Measurements from ENCODE around the gene CCNA2.
A peak's percentile ranks its signal among the peaks of the same experiment; 100 is the strongest.

Gene CCNA2

GRCh38 chr4:121823505-121824170 lies at the start of gene CCNA2:
Gene CCNA2, minus strand, starts transcription at chr4:121823883. Its CDS starts 255 bp downstream, at chr4:121823628.
- no peak for FAIRE-seq

DNA sequence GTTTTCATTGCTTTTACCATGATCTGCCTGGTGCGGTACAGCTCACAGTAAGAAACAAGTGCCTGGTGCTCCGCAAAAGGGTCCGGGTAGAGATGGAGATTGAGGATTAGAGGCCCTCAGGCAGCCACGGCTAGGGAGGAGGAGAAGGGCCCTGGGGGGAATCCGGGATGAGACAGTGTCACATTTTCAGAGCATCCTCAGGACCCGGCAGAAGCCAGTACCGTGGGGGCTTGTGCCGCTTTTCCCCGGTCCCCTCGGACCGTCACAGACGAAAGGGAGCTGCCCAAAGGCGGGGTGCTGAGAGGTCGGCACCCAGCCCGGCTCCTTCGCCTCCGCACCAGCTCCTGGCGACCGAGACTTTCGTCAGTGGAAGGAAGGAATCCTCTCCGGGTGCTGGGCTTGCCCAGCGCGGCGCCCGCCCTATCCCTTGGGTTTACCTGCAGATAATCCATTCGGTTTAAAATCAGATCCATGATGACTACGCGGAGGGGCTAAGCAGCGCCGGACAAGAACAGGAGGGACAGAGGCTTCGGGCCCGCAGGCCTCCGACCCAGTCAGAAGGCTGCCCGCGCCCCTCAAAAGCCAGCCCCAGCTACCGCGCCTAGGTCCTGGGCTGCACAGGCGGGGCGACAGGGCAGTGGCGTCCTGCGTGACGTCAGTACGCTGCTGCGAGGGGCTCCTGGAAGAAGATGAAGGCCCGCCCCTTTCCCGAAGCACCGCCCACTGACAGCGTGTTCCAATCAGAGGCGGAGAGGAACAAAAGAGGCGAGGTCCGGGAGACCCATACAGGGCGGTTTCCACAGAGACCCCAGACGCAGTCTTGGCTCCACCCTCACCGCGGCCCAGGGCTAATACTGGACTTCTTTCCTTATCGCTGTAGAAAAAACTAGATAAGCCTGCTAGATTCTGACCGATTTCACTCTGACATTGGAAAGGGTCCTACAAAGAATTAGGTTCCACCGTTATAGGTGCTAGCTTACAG lies 46.4 kb upstream of the CCNA2 start, which contains the start of gene BBS7:
Gene BBS7 (minus strand): TSS at position 634 of the 982 bp plus-strand sequence. CDS start 161 bp downstream, at position 473.
- FAIRE-seq: peak; percentile 41

DNA sequence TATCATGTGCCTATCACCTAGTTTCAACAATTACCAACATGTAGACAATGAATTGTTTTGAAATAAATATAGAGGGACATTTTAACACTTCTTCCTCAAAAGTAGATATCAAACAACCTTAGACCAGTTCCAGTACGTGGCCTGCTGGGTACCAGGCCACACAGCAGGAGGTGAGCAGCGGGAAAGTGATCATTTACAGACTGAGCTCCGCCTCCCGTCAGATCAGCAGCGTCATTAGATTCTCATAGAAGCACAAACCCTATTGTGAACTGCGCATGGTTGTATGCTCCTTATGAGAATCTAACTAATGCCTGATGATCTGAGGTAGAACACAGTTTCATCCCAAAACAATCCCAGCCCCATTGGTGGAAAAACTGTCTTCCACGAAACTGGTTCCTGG lies 40.1 kb upstream of the CCNA2 start:
- FAIRE-seq: no peak

DNA sequence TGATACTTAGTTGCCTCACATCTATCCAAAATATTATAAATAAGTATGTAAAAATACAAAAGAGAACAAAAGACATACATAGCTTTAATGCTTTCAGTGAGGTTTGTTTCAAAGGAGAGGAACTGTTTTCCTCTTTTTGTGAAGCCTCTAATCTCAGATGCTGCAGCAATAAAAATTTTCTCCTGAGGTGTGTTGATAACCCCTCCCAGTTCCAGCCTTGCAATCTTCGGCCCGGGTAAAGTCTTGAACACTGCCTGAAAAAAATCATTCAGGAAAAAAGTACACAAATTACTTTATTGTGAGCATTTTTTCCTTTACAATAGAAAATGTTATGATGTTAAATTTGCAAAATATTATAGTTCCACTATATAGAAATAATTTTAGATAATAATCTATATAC lies 37.7 kb upstream of the CCNA2 start:
- no peak for FAIRE-seq

DNA sequence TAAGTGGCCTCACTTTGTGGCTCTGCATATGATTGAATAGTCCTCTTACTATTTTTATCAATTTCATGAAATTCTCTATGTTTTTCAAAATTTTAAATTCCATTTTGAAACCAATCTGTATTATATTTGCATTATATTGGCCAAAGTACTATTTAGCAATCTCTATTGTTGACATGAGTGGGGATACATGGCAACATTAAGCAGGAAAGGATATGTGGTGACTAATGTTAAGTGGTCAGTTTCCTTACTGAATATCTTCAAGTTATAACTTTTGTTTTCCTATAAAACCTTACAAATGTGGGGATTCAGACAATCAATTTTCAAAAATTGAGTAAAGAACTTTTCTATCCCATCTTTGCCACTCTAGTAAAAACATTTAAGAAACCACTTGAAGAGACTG lies 36.4 kb upstream of the CCNA2 start:
- FAIRE-seq: no peak

GRCh38 chr4:121851354-121851753 lies 27.7 kb upstream of the CCNA2 start:
- FAIRE-seq: no peak

GRCh38 chr4:121846662-121847061 lies 23.0 kb upstream of the CCNA2 start:
- no peak for FAIRE-seq

DNA sequence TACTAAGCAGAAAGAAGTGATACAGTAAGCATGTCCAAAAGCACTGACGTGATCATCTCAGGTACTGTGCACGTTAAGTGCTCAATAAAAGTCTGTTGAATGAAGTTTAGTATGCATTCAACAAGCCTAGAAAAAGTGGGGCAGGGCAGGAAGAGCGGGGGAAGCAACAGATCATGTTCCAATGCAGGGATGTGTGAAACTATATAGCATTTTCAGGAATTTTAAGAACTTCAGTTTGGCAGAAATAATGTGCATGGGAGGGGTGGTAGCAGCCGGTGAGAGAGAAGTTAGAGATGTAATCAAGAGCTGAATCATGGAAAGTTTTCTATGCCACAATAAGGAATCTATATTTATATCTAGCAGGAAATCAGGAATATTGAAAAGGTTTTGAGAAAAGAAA lies 19.2 kb upstream of the CCNA2 start:
- FAIRE-seq: no peak

DNA sequence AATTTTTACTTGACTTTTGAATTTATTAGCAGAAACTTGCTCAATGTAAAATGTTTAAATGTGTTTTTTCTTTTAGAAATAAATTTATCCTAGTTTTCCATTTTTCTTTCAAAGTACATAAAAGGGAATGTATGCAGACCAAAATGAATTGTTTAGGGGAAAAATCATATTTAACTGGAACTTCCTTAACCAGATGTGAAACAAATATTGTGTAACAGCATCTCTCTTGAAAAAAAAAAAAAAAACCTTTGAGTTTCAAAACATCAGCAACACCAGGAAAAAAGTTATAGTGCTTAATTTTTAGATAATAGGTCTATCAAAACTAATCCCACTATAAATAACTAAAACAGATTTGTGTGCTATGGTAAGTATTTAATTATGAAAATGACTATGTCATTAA lies 14.5 kb upstream of the CCNA2 start:
- peak; percentile 53 for FAIRE-seq

GRCh38 chr4:121829511-121829910 lies 5.8 kb upstream of the CCNA2 start:
- no peak for FAIRE-seq

GRCh38 chr4:121827853-121828252 lies 4.2 kb upstream of the CCNA2 start:
- no peak for FAIRE-seq

GRCh38 chr4:121824950-121825349 lies 1.3 kb upstream of the CCNA2 start:
- FAIRE-seq: no peak

- no peak for FAIRE-seq
Observed at GRCh38 chr4:121824171-121824527, 466 bp upstream of the CCNA2 start.

DNA sequence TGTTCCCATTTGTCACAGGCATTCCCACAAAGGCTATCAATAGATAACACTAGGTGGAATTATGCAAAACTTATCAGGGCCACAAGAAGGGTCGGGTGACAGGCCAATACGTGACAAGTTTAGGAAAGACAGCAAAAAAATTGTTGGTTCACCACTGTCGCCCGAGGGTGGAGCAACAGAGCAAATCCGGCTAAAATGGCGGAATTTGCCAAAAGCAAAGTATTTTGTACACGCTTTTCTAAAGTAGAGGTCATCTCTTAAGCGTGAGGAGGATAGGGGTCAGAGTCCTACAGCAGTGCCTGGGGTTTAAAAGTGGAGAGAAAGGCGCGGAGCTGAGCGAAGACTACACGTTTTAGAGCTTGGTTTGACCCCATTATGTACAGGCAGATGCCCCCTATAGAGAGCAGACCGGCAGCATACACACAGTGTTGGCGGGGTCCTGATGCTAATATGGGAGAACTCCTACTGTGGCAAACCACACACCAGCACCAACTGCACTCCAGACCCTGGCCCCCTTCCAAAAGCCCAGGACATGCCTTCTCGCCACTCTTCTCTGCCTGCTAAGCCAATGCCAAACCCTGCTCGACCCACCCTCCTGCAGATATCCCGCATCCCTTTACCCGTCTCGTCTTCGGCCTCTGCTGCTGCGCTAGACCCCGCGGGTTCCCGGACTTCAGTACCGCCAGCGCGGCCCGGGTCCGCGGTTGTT lies 733 bp downstream of the CCNA2 start:
- no peak for FAIRE-seq

- FAIRE-seq: no peak
Observed at GRCh38 chr4:121822047-121822446, 1.6 kb downstream of the CCNA2 start.

- no peak for FAIRE-seq
Observed at GRCh38 chr4:121819216-121819965, 4.3 kb downstream of the CCNA2 start.

DNA sequence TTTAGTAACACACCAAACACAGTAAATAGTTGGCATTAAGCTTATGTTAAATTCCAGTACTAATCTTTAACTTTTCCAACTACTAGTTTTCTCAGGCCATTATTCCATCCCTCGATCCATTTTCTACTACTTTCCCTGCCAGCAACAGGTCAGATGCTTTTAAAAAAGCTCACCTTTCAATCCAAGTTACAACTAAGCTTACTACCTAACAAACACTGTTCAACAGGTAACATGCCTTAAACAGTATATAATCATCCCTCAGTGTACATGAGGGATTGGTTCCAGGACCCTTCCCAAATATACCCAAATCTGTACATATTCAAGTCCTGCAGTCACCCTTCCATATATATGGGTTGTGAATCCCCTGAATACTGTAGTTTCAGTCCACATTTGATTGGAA lies 5.5 kb downstream of the CCNA2 start:
- FAIRE-seq: no peak

DNA sequence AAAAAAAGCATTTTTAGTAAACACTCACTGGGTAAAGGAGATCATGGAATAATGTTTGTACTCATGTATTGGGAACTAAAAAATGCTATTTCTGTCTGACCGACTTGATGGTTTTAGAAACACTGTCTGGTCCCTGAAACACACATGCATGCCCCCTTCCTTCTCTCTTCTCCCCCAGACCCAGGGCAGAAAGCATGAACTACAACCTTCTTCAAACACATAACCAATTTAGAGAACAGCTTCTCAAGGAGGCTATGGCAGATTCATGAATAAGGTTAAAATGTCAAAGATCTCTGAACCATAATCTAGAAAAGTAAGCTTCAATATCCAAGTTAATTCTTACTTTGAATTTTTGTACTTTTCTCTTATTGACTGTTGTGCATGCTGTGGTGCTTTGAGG lies 6.0 kb downstream of the CCNA2 start:
- FAIRE-seq: no peak

- no peak for FAIRE-seq
Observed at GRCh38 chr4:121817006-121817405, 6.7 kb downstream of the CCNA2 start.

DNA sequence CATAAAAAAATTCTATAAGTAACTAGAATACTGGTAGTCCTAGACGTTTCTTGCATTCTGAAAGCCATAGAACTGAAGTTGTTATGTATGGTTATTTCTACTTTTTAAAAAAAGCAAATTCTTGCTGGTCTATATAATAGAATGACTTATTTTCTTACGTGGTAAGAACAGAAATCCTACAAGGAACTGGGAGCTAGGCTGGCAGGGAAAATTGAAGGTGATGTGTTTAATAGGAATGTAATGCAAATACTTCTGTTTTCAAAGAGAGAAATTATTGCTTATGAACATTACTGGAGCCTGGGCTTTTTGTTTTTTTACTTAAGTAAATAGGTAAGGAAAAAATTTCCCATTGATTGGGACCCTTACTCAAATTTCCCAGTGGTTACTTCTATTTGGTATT lies 8.9 kb downstream of the CCNA2 start:
- FAIRE-seq: no peak

DNA sequence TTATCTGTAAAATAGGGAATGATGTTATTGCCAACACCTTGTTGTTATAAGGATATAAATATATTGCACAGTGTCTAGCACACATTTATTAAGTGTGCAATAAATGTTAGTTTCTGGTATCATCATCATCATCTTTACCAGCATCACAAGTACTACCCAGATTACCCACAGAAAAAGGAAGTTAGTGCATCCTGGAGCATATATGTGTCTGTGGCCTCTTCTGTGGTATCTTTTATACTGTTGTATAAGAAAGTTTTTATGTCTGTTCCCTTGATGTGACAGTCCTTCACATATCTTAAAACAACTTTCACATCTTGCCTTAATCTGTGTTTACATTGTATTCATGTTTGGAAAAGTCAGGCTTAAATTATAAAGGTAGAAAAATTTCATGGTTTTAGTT lies 12.6 kb downstream of the CCNA2 start:
- no peak for FAIRE-seq

- FAIRE-seq: no peak
Observed at GRCh38 chr4:121806411-121806810, 17.3 kb downstream of the CCNA2 start.

- FAIRE-seq: no peak
Observed at GRCh38 chr4:121801715-121802075, 22.0 kb downstream of the CCNA2 start.

Data from colon (tissue), 2 donors.